Mammary epithelial cell (primary cell): ENCODE results near the gene WFDC5.

Experiments
- CTCF ChIP-seq, 2 donors: IDR thresholded peaks in 1 of 2; conservative IDR thresholded peaks in 1 of 2; 2 replicates each; pipeline ENCODE4 v1.5.1; 2011 to 2012; ENCODE audit warnings: inconsistent platforms in 2 of 2, low read length in 2 of 2, mild to moderate bottlenecking in 2 of 2, control low read depth in 1 of 2, low read depth in 1 of 2; ENCODE audit not compliant: insufficient read depth in 1 of 2; ENCODE audit errors: extremely low read depth in 1 of 2
- EZH2 ChIP-seq: IDR thresholded peaks from 2 replicates; pipeline ENCODE4 v1.6.1; 2012; ENCODE audit warnings: low read length, inconsistent platforms, borderline replicate concordance

GRCh38 chr20:45072066-45072465, 42.9 kb downstream of the WFDC5 start:
- TF ChIP-seq CTCF (conservative IDR thresholded peaks at IDR 0.05 in 1 of 2, IDR thresholded peaks at IDR 0.05 in 1 of 2; ENCODE audit: extremely low read depth in 1 of 2, insufficient read depth in 1 of 2, low read depth in 1 of 2, low read length in 2 of 2), result no peak
- TF ChIP-seq EZH2, result no peak
